ENCODE data around the gene RGS12.

RGS12 gene

DNA sequence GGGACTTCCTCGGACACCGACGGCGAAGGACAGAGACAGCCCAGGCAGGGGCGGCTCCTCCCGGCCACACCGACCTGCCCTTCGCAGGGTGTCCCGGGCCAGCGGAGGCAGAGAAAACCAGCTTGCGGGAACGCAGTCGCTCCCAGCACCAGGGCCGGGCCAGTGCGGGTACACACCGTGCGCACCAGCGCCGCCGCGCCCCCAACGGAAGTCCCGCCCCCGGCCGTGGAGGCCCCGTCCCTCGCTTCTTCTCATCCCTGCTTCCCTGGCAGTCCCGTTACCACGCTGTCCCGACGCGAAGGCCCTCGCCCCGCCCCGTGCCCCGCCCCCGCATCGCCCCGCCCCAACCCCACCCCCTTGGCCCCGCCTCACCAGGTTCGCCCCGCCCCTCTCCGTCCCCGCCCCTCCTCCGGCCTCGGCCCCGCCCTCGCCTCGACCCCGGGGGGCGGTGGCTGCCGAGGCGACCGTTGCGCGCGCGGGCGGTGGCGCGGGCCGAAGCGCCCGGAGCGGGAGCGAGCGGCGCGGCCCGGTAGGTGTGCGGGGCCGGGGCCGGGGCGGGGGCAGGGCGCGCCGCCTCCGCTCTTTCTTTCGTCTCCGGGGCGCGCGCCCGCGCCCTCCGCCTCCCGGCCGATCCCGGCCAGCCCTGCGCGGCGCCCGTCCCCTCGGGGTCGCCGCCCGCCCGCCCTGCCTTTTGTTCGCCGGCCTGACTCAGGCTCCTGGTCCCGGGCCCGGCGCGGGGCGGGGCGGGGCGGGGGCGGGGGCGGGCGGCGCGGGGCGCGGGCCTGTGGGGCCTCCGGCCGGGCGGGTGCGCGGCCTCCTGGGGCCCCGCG is at the start of gene RGS12:
TSS of gene RGS12 (plus strand) at position 451 of the 830 bp plus-strand sequence. CDS start 23,150 bp downstream, outside the sequence.
- peak; percentile 86 to 90 for DNase-seq

GRCh38 chr4:3243136-3243780 is 49.6 kb upstream of the RGS12 start:
- no peak for DNase-seq

DNA sequence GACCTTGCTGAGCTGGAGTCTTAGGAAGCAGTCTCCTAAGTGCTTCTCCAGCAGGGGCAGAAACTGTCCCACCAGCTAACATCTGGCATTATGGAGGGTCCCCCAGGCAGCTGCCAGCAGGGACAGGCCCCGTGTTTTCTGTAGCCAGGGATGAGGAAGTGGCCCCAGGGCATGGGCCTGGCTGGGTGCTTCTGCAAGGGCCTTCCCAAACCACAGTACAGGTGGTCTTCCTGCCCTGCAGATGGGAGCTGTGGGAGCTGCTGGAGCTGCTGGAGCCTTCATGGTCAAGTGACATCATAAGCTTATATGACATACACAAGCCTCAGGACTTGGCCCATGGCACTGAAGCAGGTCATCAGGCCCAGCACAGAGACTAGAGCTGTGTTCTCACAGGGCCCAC is 48.8 kb upstream of the RGS12 start:
- DNase-seq = no peak

DNA sequence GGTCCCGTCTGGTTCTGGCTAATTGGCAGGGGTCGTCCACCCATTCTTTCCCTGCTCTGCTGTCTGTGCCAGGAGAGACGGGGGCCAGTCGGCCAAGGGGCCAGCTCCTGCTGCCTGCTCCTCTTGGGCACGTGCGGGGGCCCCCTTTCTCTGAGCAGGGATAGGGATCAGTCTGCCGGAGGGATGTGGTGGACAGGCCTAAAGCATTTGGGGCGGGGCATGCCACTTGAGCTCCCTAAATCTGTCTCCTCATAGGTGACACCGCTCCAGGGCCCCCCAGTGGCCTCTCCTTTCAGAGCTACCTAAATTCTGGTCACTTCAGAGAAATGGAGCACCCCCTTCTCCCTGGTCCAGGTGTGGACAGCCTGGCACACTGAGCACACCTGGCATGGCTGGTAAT is 48.1 kb upstream of the RGS12 start:
- DNase-seq = no peak

GRCh38 chr4:3245676-3246075 is 47.1 kb upstream of the RGS12 start:
- DNase-seq = no peak

GRCh38 chr4:3246458-3247398 is 46.1 kb upstream of the RGS12 start:
- no peak for DNase-seq

DNA sequence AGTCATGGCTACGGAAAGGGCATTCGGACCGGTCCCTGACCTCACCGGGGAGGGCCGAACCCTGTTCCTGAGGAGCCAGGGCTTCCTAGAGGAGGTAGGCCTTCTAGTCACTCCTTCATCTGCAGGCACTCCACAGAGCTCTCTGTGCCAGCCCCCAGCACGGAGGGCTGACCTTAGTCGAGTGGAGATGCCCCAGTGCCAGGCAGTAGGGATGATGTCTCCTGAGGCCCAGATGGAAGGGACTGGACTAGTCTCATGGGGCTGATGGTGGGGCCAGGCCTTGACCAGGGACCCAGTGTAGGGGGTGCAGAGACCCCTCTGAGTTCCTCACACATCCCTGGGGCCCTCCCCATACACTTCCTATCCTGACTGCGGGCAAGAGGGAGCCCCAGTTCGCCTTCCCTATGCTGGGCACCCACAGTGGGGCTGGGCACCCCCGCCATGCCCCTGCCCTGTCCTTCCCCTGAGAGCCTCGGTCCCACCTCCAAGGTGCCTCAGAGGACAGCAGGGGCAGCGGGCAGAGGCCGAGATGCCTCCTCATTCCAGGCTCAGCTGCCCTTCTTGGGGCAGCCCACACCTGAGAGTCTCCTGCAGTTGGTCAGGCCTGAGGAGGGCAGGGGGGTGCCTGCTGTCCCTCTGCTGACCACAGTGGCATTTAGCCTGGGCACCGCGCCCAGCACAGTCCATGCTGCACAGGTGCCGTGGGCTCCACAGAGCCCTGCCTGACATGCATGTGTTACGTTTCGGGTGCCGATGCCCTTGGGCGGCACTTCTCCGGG is 45.2 kb upstream of the RGS12 start:
- DNase-seq = no peak

GRCh38 chr4:3248178-3248480 is 44.7 kb upstream of the RGS12 start:
- DNase-seq = no peak

GRCh38 chr4:3248811-3249661 is 43.8 kb upstream of the RGS12 start, which contains the start of gene MSANTD1:
Gene MSANTD1 (plus strand): TSS chr4:3249159. CDS start chr4:3249223, 64 bp downstream.
- no peak for DNase-seq

DNA sequence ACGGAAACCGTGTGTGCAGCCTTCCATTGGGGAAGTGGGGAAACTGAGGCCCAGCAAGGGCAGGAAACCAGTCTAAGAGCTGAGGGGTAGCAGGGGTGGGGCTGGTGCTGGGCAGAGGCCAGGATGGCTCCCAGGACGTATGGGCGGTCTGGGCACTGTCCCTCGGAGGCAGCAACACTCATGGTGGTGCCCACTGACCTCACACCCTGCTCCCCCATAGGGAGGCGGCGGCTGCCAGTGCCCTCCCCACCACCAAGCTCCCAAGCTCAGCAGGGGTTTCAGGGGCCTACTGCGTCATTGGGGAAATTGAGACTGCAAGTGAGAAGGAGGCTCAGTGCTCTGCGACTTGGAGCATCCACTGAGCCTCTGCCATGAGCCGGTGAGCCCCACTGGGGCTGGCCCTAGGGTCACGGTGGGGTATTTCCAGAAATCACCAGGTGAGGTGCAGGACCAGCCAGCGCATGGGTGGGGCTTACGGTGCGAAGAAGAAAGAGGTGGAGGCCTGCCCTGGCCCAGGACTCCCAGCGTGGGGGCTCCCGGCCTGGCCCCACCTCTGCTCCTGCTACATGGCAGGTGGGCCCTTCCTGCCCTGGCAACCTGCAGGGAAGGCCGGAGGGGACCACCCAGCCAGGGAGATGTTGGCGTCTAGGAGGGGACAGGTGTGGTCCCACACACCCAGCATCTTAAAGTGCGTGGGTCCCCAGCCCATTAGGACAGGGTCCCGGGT is 42.9 kb upstream of the RGS12 start:
- no peak for DNase-seq

DNA sequence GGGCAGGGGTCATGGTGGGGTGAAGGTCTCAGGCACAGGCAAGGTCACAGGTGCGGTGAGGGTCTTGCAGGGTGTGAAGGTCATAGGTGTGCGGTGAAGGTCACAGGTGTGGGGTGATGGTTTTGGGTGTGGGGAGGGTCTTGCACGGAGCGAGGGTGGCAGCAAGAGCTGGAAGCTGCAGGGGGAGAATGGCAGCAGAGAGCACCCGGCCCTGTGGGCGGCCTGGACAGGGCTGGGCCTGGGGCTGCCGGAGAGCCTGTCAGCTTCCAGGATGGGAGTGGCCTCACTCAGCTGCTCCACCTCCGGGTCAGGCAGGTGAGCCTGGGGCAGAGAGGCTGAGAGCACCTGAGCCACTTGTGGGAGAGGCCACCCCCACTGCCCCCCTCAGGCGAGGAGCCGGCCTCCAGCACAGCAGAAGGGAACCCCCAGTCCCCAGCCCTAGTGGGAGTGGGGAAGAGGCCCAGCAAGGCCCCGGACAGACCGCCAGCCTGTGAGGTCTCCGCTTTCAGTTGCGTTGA is 42.3 kb upstream of the RGS12 start:
- DNase-seq = no peak

DNA sequence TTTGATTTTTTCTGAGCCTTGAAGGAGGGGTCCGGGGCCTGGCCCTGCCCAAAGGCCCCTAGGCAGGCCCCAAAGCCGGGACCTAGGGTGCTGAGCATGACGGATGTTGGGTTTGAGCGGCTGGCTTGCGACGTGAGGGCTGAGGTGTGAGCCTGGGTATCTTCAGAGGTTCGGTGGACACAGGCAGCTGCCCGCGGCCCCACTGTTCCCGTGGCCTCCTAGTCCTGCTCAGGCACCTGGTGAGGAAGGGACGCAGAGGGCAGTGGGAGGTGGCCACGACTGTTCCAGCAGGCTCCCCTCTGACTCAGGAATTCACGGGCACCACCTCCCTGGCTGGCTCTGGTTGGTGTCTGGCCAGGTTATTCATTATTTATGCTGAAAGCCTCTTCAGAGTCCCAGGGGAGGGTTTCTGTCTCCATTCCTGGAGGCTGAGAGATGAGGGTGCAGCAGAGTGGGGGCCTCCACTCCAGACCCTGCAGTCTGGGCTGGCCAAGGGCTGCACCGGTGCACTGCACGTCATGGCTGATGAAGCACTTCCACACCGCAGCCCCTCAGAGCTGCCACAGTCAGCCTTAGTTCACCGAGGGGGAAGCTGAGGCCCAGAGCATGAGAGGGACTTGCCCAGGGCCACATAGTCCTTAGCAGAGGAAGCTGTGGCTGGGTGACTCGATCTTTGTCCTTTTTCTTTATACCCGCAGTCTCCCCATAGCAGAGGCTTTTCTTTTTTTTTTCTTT is 41.7 kb upstream of the RGS12 start:
- DNase-seq = no peak

DNA sequence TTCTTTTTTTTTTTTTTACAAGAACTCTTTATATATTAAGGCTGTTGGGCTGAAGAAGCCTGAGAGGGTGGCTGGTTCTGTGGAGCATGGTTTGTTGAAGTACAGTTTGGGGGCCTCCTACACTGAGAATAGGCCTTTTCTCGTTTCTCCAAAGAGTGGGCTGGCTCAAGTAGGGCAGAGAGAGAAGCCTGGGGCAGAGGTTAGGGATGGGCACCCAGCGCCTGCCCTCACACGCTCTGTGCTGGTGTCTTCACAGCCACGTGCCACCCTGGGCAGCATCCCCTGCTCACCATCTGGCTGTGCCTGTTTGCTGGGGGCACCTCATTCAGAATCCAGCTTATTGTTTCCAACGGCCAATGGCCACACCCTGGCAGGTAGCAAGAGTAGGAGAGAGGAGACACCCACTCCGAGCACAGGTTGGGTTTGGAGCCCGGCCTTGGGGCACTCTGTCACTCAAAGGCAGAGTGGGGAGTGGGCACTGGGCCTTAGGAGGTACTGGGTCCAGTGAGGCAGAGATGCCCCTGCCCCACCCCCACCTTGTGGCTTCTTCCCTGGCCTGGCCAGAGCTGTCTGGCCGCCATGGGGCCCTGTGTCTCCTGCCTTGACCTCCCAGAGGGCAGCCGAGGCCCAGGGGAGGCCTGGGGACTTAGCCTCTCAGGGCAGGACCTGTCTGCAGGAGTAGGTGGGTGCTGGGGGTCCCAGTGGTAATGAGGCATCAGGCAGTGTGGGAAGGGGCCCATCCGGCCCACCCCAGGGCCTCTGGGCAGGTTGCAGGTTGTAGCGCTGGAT is 40.9 kb upstream of the RGS12 start:
- no peak for DNase-seq

- no peak for DNase-seq
These were observed 40.4 kb upstream of the RGS12 start for GRCh38 chr4:3252480-3252828.

- no peak for DNase-seq
These were observed 39.8 kb upstream of the RGS12 start for GRCh38 chr4:3252831-3253641.

DNA sequence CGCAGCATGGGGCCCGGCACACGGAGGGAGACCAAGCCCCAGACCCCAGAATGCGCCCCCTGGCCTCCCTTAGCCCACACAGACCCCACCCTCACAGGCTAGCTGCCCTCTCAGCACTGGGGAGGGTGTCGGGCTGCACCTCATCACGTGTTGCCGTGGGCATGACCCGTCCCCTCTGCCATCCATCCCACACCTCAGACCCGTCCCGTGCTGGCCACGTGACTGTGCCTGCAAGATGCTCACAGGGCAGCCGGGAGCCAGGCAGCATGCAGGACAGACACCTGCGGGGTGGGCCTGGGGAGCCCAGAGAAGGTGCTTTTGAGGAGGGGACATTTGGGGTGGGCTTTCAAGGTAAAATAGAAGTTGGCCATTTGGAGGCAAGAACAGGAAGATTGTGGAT is 39.0 kb upstream of the RGS12 start:
- no peak for DNase-seq

DNA sequence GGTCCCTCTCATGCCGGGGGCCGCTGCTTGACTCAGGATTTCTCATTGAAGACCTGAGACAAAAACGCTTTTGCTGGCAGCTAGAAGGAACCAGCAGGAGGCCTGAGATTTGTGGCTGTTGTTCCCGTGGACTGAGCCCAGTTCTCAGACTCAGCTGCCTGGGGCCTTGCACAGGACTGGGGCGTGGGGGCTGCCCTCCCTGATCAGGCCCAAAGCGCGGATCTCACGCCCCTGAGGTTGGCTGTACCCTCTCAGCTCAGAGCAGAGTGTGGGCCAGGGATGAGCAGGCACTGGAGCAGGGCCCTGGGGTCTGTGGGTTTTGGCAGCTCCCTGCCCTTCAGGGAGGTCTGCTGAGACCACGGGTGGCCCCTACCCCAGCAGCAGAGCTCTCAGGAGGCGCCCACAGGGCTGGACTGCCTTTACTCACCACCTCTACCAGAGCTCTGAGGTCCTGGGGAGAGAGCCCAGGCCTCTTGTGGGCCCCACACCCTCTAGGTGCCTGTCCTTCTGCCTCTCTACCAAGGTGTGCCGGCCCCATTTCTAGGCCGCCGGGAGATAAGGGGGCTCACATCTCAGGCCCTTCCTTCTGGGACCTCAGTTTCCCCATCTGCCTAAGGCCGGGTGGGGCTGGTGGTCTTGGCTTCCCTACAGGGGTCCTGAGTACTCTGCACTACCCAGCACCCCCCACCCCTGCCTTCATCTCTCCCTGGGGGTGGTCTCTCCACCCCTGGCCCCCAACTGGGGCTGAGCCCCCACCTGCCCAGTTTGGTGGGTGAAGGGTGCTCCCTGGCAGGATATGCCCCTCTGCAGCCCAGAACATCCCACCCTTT is 38.3 kb upstream of the RGS12 start:
- no peak for DNase-seq

Data from CD4-positive, alpha-beta T cell treated with Interferon alpha-2 for 1 hour (primary cell).